ENCODE results near the gene UBE2J2.

UBE2J2 gene

GRCh38 chr1:1309251-1310108 is 35.8 kb upstream of the UBE2J2 start:
- ATAC-seq: no peak

- no peak for ATAC-seq
Measured at GRCh38 chr1:1308756-1309250, 35.1 kb upstream of the UBE2J2 start.

- ATAC-seq: peak; percentile 72 to 75
Measured at GRCh38 chr1:1307923-1308755, 34.5 kb upstream of the UBE2J2 start, which contains the start of the genes ACAP3 and PUSL1. ACAP3 (minus strand) TSS chr1:1307930; CDS start chr1:1307815, 115 bp downstream. PUSL1 (plus strand) TSS chr1:1308597; CDS start chr1:1308644, 47 bp downstream.

- no peak for ATAC-seq
Measured at GRCh38 chr1:1307261-1307922, 33.7 kb upstream of the UBE2J2 start.

GRCh38 chr1:1306661-1307260 is 33.1 kb upstream of the UBE2J2 start:
- no peak for ATAC-seq

GRCh38 chr1:1306070-1306660 is 32.5 kb upstream of the UBE2J2 start:
- no peak for ATAC-seq

GRCh38 chr1:1305300-1306069 is 31.8 kb upstream of the UBE2J2 start:
- peak; percentile 24 to 32 for ATAC-seq

- no peak for ATAC-seq
Measured at GRCh38 chr1:1304331-1305299, 31.0 kb upstream of the UBE2J2 start.

- ATAC-seq: no peak
Measured at GRCh38 chr1:1303736-1304135, 30.1 kb upstream of the UBE2J2 start.

- no peak for ATAC-seq
Measured at GRCh38 chr1:1302951-1303509, 29.4 kb upstream of the UBE2J2 start.

GRCh38 chr1:1302006-1302430 is 28.4 kb upstream of the UBE2J2 start:
- no peak for ATAC-seq

- no peak for ATAC-seq
Measured at GRCh38 chr1:1300352-1300739, 26.7 kb upstream of the UBE2J2 start.

GRCh38 chr1:1299686-1300351 is 26.2 kb upstream of the UBE2J2 start:
- peak; percentile 68 to 69 for ATAC-seq

- ATAC-seq: no peak
Measured at GRCh38 chr1:1298861-1299685, 25.4 kb upstream of the UBE2J2 start.

- ATAC-seq: no peak
Measured at GRCh38 chr1:1297802-1298424, 24.3 kb upstream of the UBE2J2 start.

GRCh38 chr1:1296070-1297061 is 22.7 kb upstream of the UBE2J2 start:
- no peak for ATAC-seq
